Endothelial cell of umbilical vein (primary cell): ENCODE results near the gene SLC17A2. TPM values are rescaled to one million over a fixed set of nuclear protein-coding genes. Genes with fewer than 3 reads are reported as not detected.

ENCODE experiments used
- BruUV-seq: library from RNA; stranded (reverse); fragments of 400-500 nt; replicated peaks from 2 replicates; lab custom pipeline; 2021; lab: Mats Ljungman, UMichigan
- CTCF ChIA-PET: fragments of 300-600, 350-600 bp; sonication (Branson Sonifier 250); formaldehyde crosslinking; loops from one replicate; lab custom pipeline; 2021; ENCODE audit warnings: antibody characterized with exemption, inconsistent platforms; lab: Charles Lee
- POLR2A ChIA-PET: fragments of 300-600, 350-600 bp; sonication (Branson Sonifier 250); formaldehyde crosslinking; loops from one replicate; lab custom pipeline; 2021; ENCODE audit warnings: antibody characterized with exemption, inconsistent platforms; lab: Charles Lee
- DNase-seq: peaks from one replicate; pipeline ENCODE4 v3.0.0-alpha.2; 2011; ENCODE audit warnings: low read depth, low spot score
- FAIRE-seq: peaks from 2 replicates; lab custom pipeline; 2011; peaks lifted over from hg19 to GRCh38; lab: Jason Lieb, UNC
- H2AFZ ChIP-seq: 2 replicates; pipeline ENCODE4 v1.6.0; 2012; ENCODE audit warnings: low read depth, low read length, control low read depth, inconsistent platforms
- H3K27ac ChIP-seq: 2 replicates; pipeline ENCODE4 v1.5.1; 2011; ENCODE audit warnings: low read depth, mild to moderate bottlenecking, control low read depth, low read length, moderate library complexity; ENCODE audit not compliant: insufficient read depth
- H3K27me3 ChIP-seq, 2 experiments: 2 replicates each; pipeline versions ENCODE4 v1.6.0 to v1.6.1; 2011; ENCODE audit warnings: low read length in 2 of 2, mixed read lengths in 1 of 2; ENCODE audit not compliant: control insufficient read depth in 2 of 2, insufficient read depth in 2 of 2
- H3K36me3 ChIP-seq, 2 experiments: 2 replicates in 1 of 2; 3 replicates in 1 of 2; pipeline ENCODE4 v1.5.1; 2011; ENCODE audit warnings: low read length in 2 of 2, mild to moderate bottlenecking in 1 of 2, moderate library complexity in 1 of 2; ENCODE audit not compliant: control insufficient read depth in 2 of 2, insufficient read depth in 2 of 2; ENCODE audit errors: extremely low read depth in 1 of 2
- H3K4me1 ChIP-seq: 3 replicates; pipeline ENCODE4 v1.5.1; 2011; ENCODE audit warnings: mild to moderate bottlenecking, low read length; ENCODE audit not compliant: control insufficient read depth, insufficient read depth; ENCODE audit errors: extremely low read depth
- H3K4me2 ChIP-seq: 2 replicates; pipeline ENCODE4 v1.6.1; 2011; ENCODE audit warnings: low read length, control low read depth, mixed read lengths; ENCODE audit not compliant: insufficient read depth
- H3K4me3 ChIP-seq, 3 experiments: fragments of 200-600 bp in 1 of 3; sonication (generic), shearing (Covaris generic) in 1 of 3; replicated peaks in 1 of 3; 2 replicates each; pipeline ENCODE4 v1.5.1; 2011 to 2016; ENCODE audit warnings: control low read depth in 3 of 3, low read length in 3 of 3, mild to moderate bottlenecking in 2 of 3, inconsistent platforms in 1 of 3, low read depth in 1 of 3, moderate library complexity in 1 of 3; ENCODE audit not compliant: insufficient read depth in 1 of 3
- H3K79me2 ChIP-seq: 2 replicates; pipeline ENCODE4 v1.6.0; 2012; ENCODE audit warnings: low read length, inconsistent platforms; ENCODE audit not compliant: control insufficient read depth, insufficient read depth
- H3K9ac ChIP-seq: replicated peaks from 2 replicates; pipeline ENCODE3; 2011; ENCODE audit warnings: low read length, control low read depth; ENCODE audit not compliant: insufficient read depth; ENCODE audit errors: extremely low read depth
- H3K9me1 ChIP-seq: replicated peaks from 3 replicates; pipeline ENCODE4 v1.6.0; 2011; ENCODE audit warnings: mild to moderate bottlenecking, low read length; ENCODE audit not compliant: control insufficient read depth, insufficient read depth; ENCODE audit errors: extremely low read depth
- H3K9me3 ChIP-seq: replicated peaks from 2 replicates; pipeline ENCODE4 v1.5.1; 2012; ENCODE audit warnings: low read length, inconsistent platforms; ENCODE audit not compliant: control insufficient read depth, insufficient read depth
- H4K20me1 ChIP-seq: replicated peaks from 2 replicates; pipeline ENCODE3; 2011; ENCODE audit warnings: mild to moderate bottlenecking, low read length; ENCODE audit not compliant: control insufficient read depth, insufficient read depth; ENCODE audit errors: extremely low read depth
- EZH2 ChIP-seq: IDR thresholded peaks from 2 replicates; pipeline ENCODE4 v1.6.1; 2012; ENCODE audit warnings: borderline replicate concordance, low read depth, mild to moderate bottlenecking, moderate library complexity, low read length, inconsistent platforms; ENCODE audit not compliant: severe bottlenecking
- FOS ChIP-seq: IDR thresholded peaks from 2 replicates; pipeline ENCODE4 v1.6.1; 2011; ENCODE audit warnings: mild to moderate bottlenecking, low read length, moderate library complexity, borderline replicate concordance; ENCODE audit not compliant: insufficient read depth
- GATA2 ChIP-seq: IDR thresholded peaks from 2 replicates; pipeline ENCODE4 v1.7.0; 2011; ENCODE audit warnings: low read depth, mild to moderate bottlenecking, moderate library complexity, mixed read lengths, low read length; ENCODE audit not compliant: insufficient read length, insufficient read depth
- JUN ChIP-seq: IDR thresholded peaks from 2 replicates; pipeline ENCODE4 v1.6.1; 2011; ENCODE audit warnings: borderline replicate concordance, low read depth; ENCODE audit not compliant: insufficient read length, insufficient read depth
- MYC ChIP-seq: IDR thresholded peaks from one replicate; pipeline ENCODE4 v1.6.1; 2011; ENCODE audit warnings: mild to moderate bottlenecking, low read depth, low read length
- POLR2A ChIP-seq: IDR thresholded peaks from 2 replicates; pipeline ENCODE4 v1.6.1; 2012; ENCODE audit warnings: low read depth, mild to moderate bottlenecking, control low read depth, low read length
- POLR2AphosphoS5 ChIP-seq: IDR thresholded peaks from 2 replicates; pipeline ENCODE4 v1.6.1; 2012; ENCODE audit warnings: low read depth, mild to moderate bottlenecking, control low read depth, low read length, moderate library complexity; ENCODE audit not compliant: insufficient read depth
- dilution Hi-C: fragments of 300-500 bp; cut with MboI; formaldehyde crosslinking; loops from one replicate; pipeline ENCODE4 v1.15.0; 2019; ENCODE audit warnings: low sequenced_read_pairs; ENCODE audit not compliant: extremely low pct_ligation_motif_present
- intact Hi-C: fragments of 100-400 bp; cut with micrococcal nuclease; formaldehyde crosslinking; loops from one replicate; pipeline ENCODE4 v1.10.0; 2022
- polyA plus RNA-seq, 4 experiments: library from polyadenylated mRNA; depleted of rRNA in 3 of 4; stranded (reverse) in 3 of 4; unstranded in 1 of 4; fragments of >200 nt; gene quantifications; 2 replicates each; pipeline versions ENCODE4 v1.2.1 to v1.2.3, GENCODE V29; 2011 to 2012; ENCODE audit warnings: missing spikeins in 1 of 4
- total RNA-seq: library from RNA; stranded (reverse); gene quantifications from 2 replicates; pipeline ENCODE4 v1.2.3, GENCODE V29; 2021
- TF ChIP-seq, protein P1 (sequence below): IDR thresholded peaks from 2 replicates; pipeline ENCODE4 v1.6.1; 2011; ENCODE audit not compliant: insufficient read depth, insufficient read length
- TF ChIP-seq, protein P2 (sequence below), 2 donors: IDR thresholded peaks; 1 replicate in 1 of 2; 2 replicates in 1 of 2; pipeline ENCODE4 v1.5.1; 2011; ENCODE audit warnings: low read length in 2 of 2, mild to moderate bottlenecking in 2 of 2, moderate library complexity in 2 of 2, control low read depth in 1 of 2, inconsistent platforms in 1 of 2, low read depth in 1 of 2; ENCODE audit not compliant: insufficient read depth in 1 of 2; ENCODE audit errors: extremely low read depth in 1 of 2

SLC17A2 gene
- total and polyA plus RNA-seq, 2 donors (not counting 3 experiments of a cell fraction or from before 2014, with no cell fraction given): not detected

DNA sequence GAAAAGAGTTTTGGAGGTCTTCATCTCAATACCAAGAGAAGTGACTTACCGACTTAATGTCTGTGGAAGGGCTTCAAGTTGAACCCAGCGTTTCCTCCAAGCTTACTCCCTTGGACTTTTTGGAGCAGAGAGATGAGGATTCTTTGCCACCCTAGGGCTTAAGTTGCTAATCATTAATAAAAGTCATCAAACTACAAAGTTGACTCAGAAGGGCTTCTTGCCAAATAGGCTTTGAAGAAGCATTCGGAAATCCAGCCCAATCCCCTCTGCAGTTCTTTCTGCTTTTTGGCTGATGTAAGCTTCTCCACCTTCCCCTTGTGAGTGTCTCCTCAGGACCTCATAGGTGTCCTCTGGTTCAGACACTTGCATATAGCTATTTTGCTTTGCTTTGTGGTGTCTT, 56.4 kb downstream of the SLC17A2 start, which contains the start of gene SLC17A3:
Gene SLC17A3, minus strand, starts transcription at position 126 of the 400 bp plus-strand sequence. CDS start 5,856 bp downstream, outside the sequence.
- POLR2A ChIA-PET: no interaction called here
- Histone ChIP-seq H2AFZ (no peak within 1 kb of the TSS), H3K4me1 (no peaks in the 10 kb centered on the region), H4K20me1 (no peaks in the 10 kb centered on the region), H3K27me3 (peaks cover 0 to 4% of the 10 kb centered on the region in 2 experiments), H3K4me3 (no peak within 1 kb of the TSS), H3K9me1 (no peaks in the 10 kb centered on the region), H3K36me3 (no peaks in the 10 kb centered on the region), H3K79me2 (no peaks in the 10 kb centered on the region), H3K9me3 (no peaks in the 10 kb centered on the region), H3K27ac (no peak within 1 kb of the TSS), H3K4me2 (no peak within 1 kb of the TSS), H3K9ac (no peak within 1 kb of the TSS)
- TF ChIP-seq POLR2A (no peak), EZH2 (no peak), FOS (no peak), GATA2 (no peak), POLR2AphosphoS5 (no peak), JUN (no peak), MYC (no peak)
- TF ChIP-seq, protein P1, sequence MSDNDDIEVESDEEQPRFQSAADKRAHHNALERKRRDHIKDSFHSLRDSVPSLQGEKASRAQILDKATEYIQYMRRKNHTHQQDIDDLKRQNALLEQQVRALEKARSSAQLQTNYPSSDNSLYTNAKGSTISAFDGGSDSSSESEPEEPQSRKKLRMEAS: no peak
- TF ChIP-seq, protein P2, sequence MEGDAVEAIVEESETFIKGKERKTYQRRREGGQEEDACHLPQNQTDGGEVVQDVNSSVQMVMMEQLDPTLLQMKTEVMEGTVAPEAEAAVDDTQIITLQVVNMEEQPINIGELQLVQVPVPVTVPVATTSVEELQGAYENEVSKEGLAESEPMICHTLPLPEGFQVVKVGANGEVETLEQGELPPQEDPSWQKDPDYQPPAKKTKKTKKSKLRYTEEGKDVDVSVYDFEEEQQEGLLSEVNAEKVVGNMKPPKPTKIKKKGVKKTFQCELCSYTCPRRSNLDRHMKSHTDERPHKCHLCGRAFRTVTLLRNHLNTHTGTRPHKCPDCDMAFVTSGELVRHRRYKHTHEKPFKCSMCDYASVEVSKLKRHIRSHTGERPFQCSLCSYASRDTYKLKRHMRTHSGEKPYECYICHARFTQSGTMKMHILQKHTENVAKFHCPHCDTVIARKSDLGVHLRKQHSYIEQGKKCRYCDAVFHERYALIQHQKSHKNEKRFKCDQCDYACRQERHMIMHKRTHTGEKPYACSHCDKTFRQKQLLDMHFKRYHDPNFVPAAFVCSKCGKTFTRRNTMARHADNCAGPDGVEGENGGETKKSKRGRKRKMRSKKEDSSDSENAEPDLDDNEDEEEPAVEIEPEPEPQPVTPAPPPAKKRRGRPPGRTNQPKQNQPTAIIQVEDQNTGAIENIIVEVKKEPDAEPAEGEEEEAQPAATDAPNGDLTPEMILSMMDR (IDR thresholded peaks at IDR 0.05; ENCODE audit: extremely low read depth in 1 of 2, insufficient read depth in 1 of 2, low read depth in 1 of 2, low read length in 2 of 2): no peak
- CTCF ChIA-PET: interaction anchor here (1.4 kb wide), 1 partner anchor 12 kb away, joined by 3 read pairs; no protein-coding TSS in a partner anchor
- no TSS peak for BruUV-seq
- intact Hi-C loops (no loop called here), dilution Hi-C loops (no loop called here)
- FAIRE-seq (no peak), DNase-seq (no peak)
